Ishikawa (cell line): ENCODE data around the gene HS6ST1.

Experiments used
- CEBPB ChIP-seq: IDR thresholded peaks from 2 replicates; pipeline ENCODE4 v1.6.1; 2012
- CREB1 ChIP-seq: IDR thresholded peaks from 2 replicates; pipeline ENCODE4 v1.6.1; 2012; ENCODE audit warnings: low read depth
- EP300 ChIP-seq: IDR thresholded peaks from 2 replicates; pipeline ENCODE4 v1.6.1; 2012; ENCODE audit warnings: borderline replicate concordance
- MAX ChIP-seq: IDR thresholded peaks from 2 replicates; pipeline ENCODE4 v1.6.1; 2012
- RAD21 ChIP-seq: IDR thresholded peaks from 2 replicates; pipeline ENCODE4 v1.6.1; 2012; ENCODE audit warnings: low read depth
- TAF1 ChIP-seq: IDR thresholded peaks from 2 replicates; pipeline ENCODE4 v1.6.1; 2012; ENCODE audit warnings: low read depth, mild to moderate bottlenecking
- YY1 ChIP-seq: IDR thresholded peaks from 2 replicates; pipeline ENCODE4 v1.6.1; 2012; ENCODE audit warnings: low read depth
- TF ChIP-seq, protein P1 (sequence below): IDR thresholded peaks from 2 replicates; pipeline ENCODE4 v1.6.1; 2012; ENCODE audit warnings: low read depth, mild to moderate bottlenecking

DNA sequence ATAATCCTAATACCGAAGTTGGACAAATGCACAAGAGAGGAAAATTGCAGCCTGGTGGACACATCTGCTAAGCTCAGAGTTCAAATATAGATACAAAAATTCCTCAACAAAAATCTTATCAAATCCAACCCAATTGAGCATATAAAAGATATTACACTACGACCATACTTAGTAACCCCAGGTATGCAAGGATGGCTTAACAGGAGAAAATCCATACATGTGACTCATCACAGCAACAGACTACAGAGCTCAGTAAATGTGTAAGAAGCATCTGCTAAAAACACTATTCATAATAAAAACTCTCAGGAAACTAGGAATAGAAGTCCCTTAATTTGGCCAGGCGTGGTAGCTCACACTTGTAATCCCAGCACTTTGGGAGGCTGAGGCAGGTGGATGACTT lies 28.3 kb downstream of the HS6ST1 start:
- TF ChIP-seq EP300 = no peak
- no peak for TF ChIP-seq RAD21
- TF ChIP-seq CREB1 = no peak
- TF ChIP-seq CEBPB = no peak
- TF ChIP-seq MAX = no peak
- TF ChIP-seq TAF1 = no peak
- TF ChIP-seq, protein P1, sequence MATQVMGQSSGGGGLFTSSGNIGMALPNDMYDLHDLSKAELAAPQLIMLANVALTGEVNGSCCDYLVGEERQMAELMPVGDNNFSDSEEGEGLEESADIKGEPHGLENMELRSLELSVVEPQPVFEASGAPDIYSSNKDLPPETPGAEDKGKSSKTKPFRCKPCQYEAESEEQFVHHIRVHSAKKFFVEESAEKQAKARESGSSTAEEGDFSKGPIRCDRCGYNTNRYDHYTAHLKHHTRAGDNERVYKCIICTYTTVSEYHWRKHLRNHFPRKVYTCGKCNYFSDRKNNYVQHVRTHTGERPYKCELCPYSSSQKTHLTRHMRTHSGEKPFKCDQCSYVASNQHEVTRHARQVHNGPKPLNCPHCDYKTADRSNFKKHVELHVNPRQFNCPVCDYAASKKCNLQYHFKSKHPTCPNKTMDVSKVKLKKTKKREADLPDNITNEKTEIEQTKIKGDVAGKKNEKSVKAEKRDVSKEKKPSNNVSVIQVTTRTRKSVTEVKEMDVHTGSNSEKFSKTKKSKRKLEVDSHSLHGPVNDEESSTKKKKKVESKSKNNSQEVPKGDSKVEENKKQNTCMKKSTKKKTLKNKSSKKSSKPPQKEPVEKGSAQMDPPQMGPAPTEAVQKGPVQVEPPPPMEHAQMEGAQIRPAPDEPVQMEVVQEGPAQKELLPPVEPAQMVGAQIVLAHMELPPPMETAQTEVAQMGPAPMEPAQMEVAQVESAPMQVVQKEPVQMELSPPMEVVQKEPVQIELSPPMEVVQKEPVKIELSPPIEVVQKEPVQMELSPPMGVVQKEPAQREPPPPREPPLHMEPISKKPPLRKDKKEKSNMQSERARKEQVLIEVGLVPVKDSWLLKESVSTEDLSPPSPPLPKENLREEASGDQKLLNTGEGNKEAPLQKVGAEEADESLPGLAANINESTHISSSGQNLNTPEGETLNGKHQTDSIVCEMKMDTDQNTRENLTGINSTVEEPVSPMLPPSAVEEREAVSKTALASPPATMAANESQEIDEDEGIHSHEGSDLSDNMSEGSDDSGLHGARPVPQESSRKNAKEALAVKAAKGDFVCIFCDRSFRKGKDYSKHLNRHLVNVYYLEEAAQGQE = no peak
- no peak for TF ChIP-seq YY1
